Thyroid gland (tissue), 4 donors: ENCODE data around the gene ATF6. TPM values are rescaled to one million over a fixed set of nuclear protein-coding genes. Genes with fewer than 3 reads are reported as not detected.

Experiments
- DNase-seq, 2 donors: peaks; one replicate each; pipeline ENCODE4 v3.0.0-alpha.2; 2019
- H3K27ac ChIP-seq, 3 donors: fragments of 200-600 bp; sonication (generic); 1 replicate in 2 of 3; 2 replicates in 1 of 3; pipeline ENCODE4 v1.5.1; 2016 to 2019; ENCODE audit warnings: mild to moderate bottlenecking in 1 of 3, moderate library complexity in 1 of 3
- H3K27me3 ChIP-seq: fragments of 200-600 bp; sonication (generic); one replicate; pipeline ENCODE4 v1.5.1; 2019
- H3K36me3 ChIP-seq, 2 donors: fragments of 200-600 bp; sonication (generic); one replicate each; pipeline ENCODE4 v1.5.1; 2016 to 2019
- H3K4me1 ChIP-seq, 2 donors: fragments of 200-600 bp; sonication (generic); one replicate each; pipeline ENCODE4 v1.5.1; 2017 to 2019
- H3K4me3 ChIP-seq, 3 donors: fragments of 200-600 bp; sonication (generic); replicated peaks in 1 of 3; 1 replicate in 2 of 3; 2 replicates in 1 of 3; pipeline ENCODE4 v1.5.1; 2016; ENCODE audit warnings: mild to moderate bottlenecking in 1 of 3
- H3K9me3 ChIP-seq: fragments of 200-600 bp; sonication (generic); one replicate; pipeline ENCODE4 v1.5.1; 2017
- CTCF ChIP-seq, 6 experiments: fragments of 200-600 bp in 3 of 6; fragments of 450-650 bp in 3 of 6; sonication (generic) in 3 of 6; IDR thresholded peaks; one replicate each; pipeline ENCODE4 v1.5.1; 2016 to 2019; ENCODE audit warnings: antibody characterized with exemption in 6 of 6, mild to moderate bottlenecking in 2 of 6, inconsistent platforms in 1 of 6, moderate library complexity in 1 of 6
- POLR2A ChIP-seq, 2 donors: fragments of 450-650 bp; IDR thresholded peaks; one replicate each; pipeline ENCODE4 v1.6.1; 2017; ENCODE audit warnings: antibody characterized with exemption in 2 of 2, mild to moderate bottlenecking in 2 of 2, moderate library complexity in 1 of 2
- WGBS, 2 donors: methylation state at CpG; one replicate each; pipeline ENCODE4 v1.1.5; 2017; 5-methylcytosine and 5-hydroxymethylcytosine counted together
- intact Hi-C: fragments of 100-400 bp; cut with DNase I; formaldehyde crosslinking; loops from one replicate; pipeline ENCODE4 v1.15.1; 2023
- total RNA-seq, 4 donors: library from RNA; depleted of rRNA; stranded (reverse); fragments of >200 nt; gene quantifications; one replicate each; pipeline ENCODE4 v1.2.3, GENCODE V29; 2016

The ATF6 gene
- total RNA-seq, 4 donors from 2014 or later = 35.8 to 45.6 (median 38.7) TPM

DNA sequence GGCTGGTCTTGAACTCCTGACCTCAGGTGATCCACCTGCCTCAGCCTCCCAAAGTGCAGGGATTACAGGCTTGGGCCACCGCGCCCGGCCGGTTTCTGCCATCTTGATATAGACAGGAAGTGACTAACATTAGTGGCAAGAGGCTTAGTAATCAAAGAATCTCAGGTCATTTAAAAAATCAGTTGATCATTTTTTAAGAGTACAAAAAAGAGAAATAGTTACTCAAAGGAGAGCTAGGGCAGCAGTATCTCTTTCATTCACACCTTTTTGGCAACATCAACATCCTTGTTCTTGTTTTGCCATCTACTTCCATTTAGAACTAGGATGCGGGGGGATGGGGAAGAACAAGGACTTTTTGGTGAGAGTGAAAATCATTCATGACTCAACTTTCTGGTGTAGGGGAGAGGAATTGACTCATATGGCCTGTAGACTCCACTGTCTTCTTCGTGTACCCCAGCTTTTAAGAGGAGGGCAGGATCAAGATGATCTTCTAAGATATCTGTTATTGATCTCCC is 36.0 kb upstream of the ATF6 start:
- DNase-seq = no peak
- H3K4me3 ChIP-seq = no peak overlapping the region
- no peaks in the 10 kb centered on the region for H3K27me3 ChIP-seq
- no peaks in the 10 kb centered on the region for H3K36me3 ChIP-seq
- peaks cover 3 to 5% of the 10 kb centered on the region in 2 donors for H3K4me1 ChIP-seq
- 72 to 82% methylated on average over 6 of the region's 6 CpGs for WGBS, 2 donors
- TF ChIP-seq POLR2A (IDR thresholded peaks at IDR 0.05) (no peak), CTCF (IDR thresholded peaks at IDR 0.05) (no peak)
- no peaks in the 10 kb centered on the region for H3K9me3 ChIP-seq
- intact Hi-C loops = no loop called here
- H3K27ac ChIP-seq = no peak overlapping the region

DNA sequence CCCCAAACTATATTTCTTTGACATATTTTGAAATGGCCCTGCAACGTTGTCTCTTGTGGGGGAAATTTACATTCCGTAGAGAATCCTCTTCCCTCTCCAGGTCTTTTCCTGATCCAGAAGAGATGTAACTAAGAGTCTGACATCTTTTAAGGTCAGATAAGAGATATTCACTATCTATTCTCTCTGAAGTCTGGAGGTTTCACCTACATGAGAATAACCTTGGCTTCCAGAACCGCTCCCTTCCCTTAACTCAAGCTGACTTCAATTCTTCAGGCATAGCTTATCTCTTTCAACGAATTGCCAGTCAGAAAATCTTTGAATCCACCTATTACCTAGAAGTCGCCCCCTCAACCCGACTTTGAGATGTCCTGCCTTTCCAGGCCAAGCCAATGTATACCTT is 34.9 kb upstream of the ATF6 start:
- DNase-seq = no peak
- peaks cover 0 to 3% of the 10 kb centered on the region in 2 donors for H3K4me1 ChIP-seq
- no peak overlapping the region for H3K27ac ChIP-seq
- H3K4me3 ChIP-seq = no peak overlapping the region
- no peaks in the 10 kb centered on the region for H3K9me3 ChIP-seq
- WGBS, 2 donors = 84 to 85% methylated on average over 6 of the region's 6 CpGs
- intact Hi-C loops = no loop called here
- H3K27me3 ChIP-seq = no peaks in the 10 kb centered on the region
- TF ChIP-seq CTCF (IDR thresholded peaks at IDR 0.05) = no peak
- TF ChIP-seq POLR2A (IDR thresholded peaks at IDR 0.05) = no peak
- H3K36me3 ChIP-seq = no peaks in the 10 kb centered on the region

DNA sequence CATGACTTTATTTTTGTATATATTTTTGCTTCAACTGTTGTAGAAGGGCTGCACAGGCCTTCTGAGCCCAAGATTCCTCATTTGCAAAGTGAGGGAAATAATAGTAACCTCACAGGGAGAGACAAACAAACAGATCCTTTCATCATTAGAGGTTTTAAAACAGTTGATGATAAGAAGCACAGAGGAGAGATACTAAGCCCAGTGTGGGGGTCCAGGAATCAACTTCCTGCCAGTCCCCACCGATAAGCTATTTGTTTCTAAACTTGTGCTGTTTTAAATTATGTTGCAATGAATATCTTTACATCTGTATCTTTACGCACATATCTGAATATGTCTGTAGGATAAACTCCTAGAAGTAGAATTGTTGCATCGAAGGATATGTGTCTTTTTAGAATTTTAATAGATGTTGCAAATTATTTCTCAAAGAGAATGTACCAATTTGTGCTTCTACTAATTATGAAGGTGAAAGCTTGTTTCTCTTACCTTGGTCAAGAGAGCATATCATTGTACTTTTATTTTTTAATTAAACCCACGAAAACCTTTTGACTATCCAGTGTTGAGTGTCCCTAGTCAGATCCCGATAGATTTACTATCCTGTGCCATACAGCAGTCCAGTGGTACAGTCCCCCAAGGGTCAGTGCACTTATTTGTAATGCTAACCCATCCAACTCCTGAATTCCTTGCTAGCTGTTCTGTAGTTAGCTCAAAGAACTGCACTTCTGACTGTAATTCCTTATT is 34.0 kb upstream of the ATF6 start:
- no peak for TF ChIP-seq POLR2A (IDR thresholded peaks at IDR 0.05)
- no peak for TF ChIP-seq CTCF (IDR thresholded peaks at IDR 0.05)
- no peak overlapping the region for H3K4me3 ChIP-seq
- no peaks in the 10 kb centered on the region for H3K36me3 ChIP-seq
- no peaks in the 10 kb centered on the region for H3K27me3 ChIP-seq
- H3K27ac ChIP-seq = no peak overlapping the region
- no peak for DNase-seq
- WGBS, 2 donors = 75 to 86% methylated on average over 5 of the region's 5 CpGs
- H3K4me1 ChIP-seq = peaks cover 0 to 3% of the 10 kb centered on the region in 2 donors
- H3K9me3 ChIP-seq = no peaks in the 10 kb centered on the region
- intact Hi-C loops = no loop called here

GRCh38 chr1:161733526-161733925 is 32.6 kb upstream of the ATF6 start:
- intact Hi-C loops = no loop called here
- no peak for DNase-seq
- no peak overlapping the region for H3K4me3 ChIP-seq
- no peak overlapping the region for H3K27ac ChIP-seq
- no peak for TF ChIP-seq CTCF (IDR thresholded peaks at IDR 0.05)
- no peak for TF ChIP-seq POLR2A (IDR thresholded peaks at IDR 0.05)
- no peaks in the 10 kb centered on the region for H3K4me1 ChIP-seq
- no peaks in the 10 kb centered on the region for H3K36me3 ChIP-seq
- H3K27me3 ChIP-seq = no peaks in the 10 kb centered on the region
- 13 to 36% methylated on average over 1 of the region's 1 CpG for WGBS, 2 donors
- no peaks in the 10 kb centered on the region for H3K9me3 ChIP-seq

- intact Hi-C loops = no loop called here
- Histone ChIP-seq H3K36me3 (no peaks in the 10 kb centered on the region), H3K9me3 (no peaks in the 10 kb centered on the region), H3K27ac (no peak overlapping the region), H3K4me1 (no peaks in the 10 kb centered on the region), H3K4me3 (no peak overlapping the region), H3K27me3 (no peaks in the 10 kb centered on the region)
- WGBS, 2 donors = 86 to 96% methylated on average over 3 of the region's 3 CpGs
- DNase-seq = no peak
- TF ChIP-seq CTCF (IDR thresholded peaks at IDR 0.05) (no peak), POLR2A (IDR thresholded peaks at IDR 0.05) (no peak)
Observed at GRCh38 chr1:161735837-161736236, 30.3 kb upstream of the ATF6 start.
